Calu3 (cell line): ENCODE measurements around the gene RABGAP1. TPM values are rescaled to one million over a fixed set of nuclear protein-coding genes. Genes with fewer than 3 reads are reported as not detected.
A peak's percentile ranks its signal among the peaks of the same experiment; 100 is the strongest.

ENCODE experiments used
- BruUV-seq: library from RNA; stranded (reverse); fragments of 400-500 nt; replicated peaks from 2 replicates; lab custom pipeline; 2021; lab: Mats Ljungman, UMichigan
- CTCF ChIA-PET: fragments of 300-600 bp; sonication (Branson Sonifier 250); formaldehyde crosslinking; loops from one replicate; lab custom pipeline; 2022; ENCODE audit warnings: antibody characterized with exemption; lab: Charles Lee
- DNase-seq: peaks from one replicate; pipeline ENCODE4 v3.0.0; 2022
- H3K27ac Mint-ChIP-seq: one replicate; pipeline ENCODE4 v1.8.0; 2022; ENCODE audit warnings: mixed read lengths; ENCODE audit not compliant: unreplicated experiment
- H3K27me3 Mint-ChIP-seq: one replicate; pipeline ENCODE4 v1.8.0; 2022; ENCODE audit warnings: mixed read lengths; ENCODE audit not compliant: unreplicated experiment
- H3K36me3 Mint-ChIP-seq: one replicate; pipeline ENCODE4 v1.8.0; 2022; ENCODE audit warnings: mild to moderate bottlenecking, moderate library complexity, mixed read lengths; ENCODE audit not compliant: insufficient read depth, unreplicated experiment
- H3K4me1 Mint-ChIP-seq: one replicate; pipeline ENCODE4 v1.8.0; 2022; ENCODE audit warnings: mild to moderate bottlenecking, low read depth, mixed read lengths; ENCODE audit not compliant: unreplicated experiment
- H3K4me3 Mint-ChIP-seq: one replicate; pipeline ENCODE4 v1.8.0; 2022; ENCODE audit warnings: mild to moderate bottlenecking, low read depth, moderate library complexity, mixed read lengths; ENCODE audit not compliant: unreplicated experiment
- H3K9me3 Mint-ChIP-seq: one replicate; pipeline ENCODE4 v1.8.0; 2022; ENCODE audit warnings: low read depth, mixed read lengths; ENCODE audit not compliant: unreplicated experiment
- intact Hi-C: fragments of 100-400 bp; cut with micrococcal nuclease; formaldehyde crosslinking; loops from one replicate; pipeline ENCODE4 v1.10.0; 2022; ENCODE audit not compliant: unreplicated experiment
- total RNA-seq: library from RNA; stranded (reverse); gene quantifications from 2 replicates; pipeline ENCODE4 v1.2.3, GENCODE V29; 2022
- TF ChIP-seq, protein P1 (sequence below): fragments of 200-600 bp; IDR thresholded peaks from one replicate; pipeline ENCODE4 v1.8.0; 2022; ENCODE audit warnings: antibody characterized with exemption; ENCODE audit not compliant: unreplicated experiment

Gene RABGAP1
- total RNA-seq, 1 experiment from 2014 or later: 57.9 TPM

DNA sequence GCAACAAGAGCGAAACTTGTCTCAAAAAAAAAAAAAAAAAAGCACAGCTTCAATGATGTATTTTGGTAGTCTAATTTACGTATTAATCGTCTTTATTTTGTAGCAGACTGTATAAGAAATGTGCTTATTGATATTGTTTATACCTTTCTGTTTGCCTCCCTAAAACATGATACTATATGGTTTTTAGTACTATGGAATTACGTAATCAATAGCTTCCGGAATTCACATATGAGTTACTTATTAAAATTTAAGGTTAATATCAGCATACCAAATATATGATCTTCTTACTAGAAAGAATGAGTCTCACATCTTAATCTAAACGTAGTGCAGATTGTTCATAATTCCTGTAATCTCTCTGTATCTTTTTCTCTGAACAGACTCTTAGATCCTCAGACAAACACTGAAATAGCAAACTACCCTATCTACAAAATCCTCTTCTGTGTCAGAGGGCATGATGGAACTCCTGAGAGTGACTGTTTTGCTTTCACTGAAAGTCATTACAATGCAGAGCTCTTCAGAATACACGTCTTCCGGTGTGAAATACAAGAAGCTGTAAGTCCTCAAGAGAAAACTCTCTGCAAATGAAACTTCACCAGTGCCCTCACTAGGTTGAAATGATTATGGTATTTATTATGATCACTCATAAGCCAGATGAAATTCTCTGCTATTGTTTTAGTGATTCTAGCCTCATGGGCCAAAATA, 48.3 kb downstream of the RABGAP1 start:
- TF ChIP-seq, protein P1, sequence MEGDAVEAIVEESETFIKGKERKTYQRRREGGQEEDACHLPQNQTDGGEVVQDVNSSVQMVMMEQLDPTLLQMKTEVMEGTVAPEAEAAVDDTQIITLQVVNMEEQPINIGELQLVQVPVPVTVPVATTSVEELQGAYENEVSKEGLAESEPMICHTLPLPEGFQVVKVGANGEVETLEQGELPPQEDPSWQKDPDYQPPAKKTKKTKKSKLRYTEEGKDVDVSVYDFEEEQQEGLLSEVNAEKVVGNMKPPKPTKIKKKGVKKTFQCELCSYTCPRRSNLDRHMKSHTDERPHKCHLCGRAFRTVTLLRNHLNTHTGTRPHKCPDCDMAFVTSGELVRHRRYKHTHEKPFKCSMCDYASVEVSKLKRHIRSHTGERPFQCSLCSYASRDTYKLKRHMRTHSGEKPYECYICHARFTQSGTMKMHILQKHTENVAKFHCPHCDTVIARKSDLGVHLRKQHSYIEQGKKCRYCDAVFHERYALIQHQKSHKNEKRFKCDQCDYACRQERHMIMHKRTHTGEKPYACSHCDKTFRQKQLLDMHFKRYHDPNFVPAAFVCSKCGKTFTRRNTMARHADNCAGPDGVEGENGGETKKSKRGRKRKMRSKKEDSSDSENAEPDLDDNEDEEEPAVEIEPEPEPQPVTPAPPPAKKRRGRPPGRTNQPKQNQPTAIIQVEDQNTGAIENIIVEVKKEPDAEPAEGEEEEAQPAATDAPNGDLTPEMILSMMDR: no peak
- no peak overlapping the region for H3K27ac Mint-ChIP-seq
- H3K9me3 Mint-ChIP-seq: no peaks in the 10 kb centered on the region
- intact Hi-C loops: no loop called here
- no peaks in the 10 kb centered on the region for H3K27me3 Mint-ChIP-seq
- BruUV-seq: no TSS peak
- CTCF ChIA-PET: interaction anchor here (0.8 kb wide), 1 partner anchor 339 kb away, joined by 3 read pairs; no protein-coding TSS in a partner anchor
- no peaks in the 10 kb centered on the region for H3K4me1 Mint-ChIP-seq
- DNase-seq: no peak
- peaks cover 7% of the 10 kb centered on the region for H3K36me3 Mint-ChIP-seq
- no peak overlapping the region for H3K4me3 Mint-ChIP-seq

DNA sequence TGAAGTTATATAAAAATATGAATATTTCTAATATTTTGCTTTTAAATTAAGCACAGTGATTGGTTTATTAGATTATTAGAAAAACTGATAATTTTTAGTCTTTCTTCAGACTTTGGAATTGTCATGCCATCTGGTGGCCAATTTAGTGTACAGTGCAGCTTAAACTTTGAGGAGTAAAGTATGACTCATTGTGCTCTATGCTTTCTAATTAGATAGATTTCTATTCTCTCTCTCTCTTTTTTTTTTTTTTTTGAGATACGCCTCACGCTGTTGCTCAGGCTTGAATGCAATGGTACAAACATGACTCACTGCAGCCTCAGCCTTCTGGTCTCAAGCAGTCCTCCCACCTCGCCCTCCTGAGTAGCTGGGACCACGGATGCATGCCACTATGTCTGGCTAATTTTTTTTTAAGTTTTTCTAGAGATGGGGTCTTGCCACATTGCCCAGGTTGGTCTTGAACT, 50.6 kb downstream of the RABGAP1 start:
- no TSS peak for BruUV-seq
- CTCF ChIA-PET: interaction anchor here (0.6 to 0.7 kb wide), 2 partner anchors 60 to 116 kb away, joined by 3 to 5 read pairs; partner anchors contain the start of gene ZBTB26
- Mint-ChIP-seq H3K4me1 (no peaks in the 10 kb centered on the region), H3K27me3 (no peaks in the 10 kb centered on the region), H3K9me3 (no peaks in the 10 kb centered on the region), H3K4me3 (no peak overlapping the region), H3K27ac (no peak overlapping the region), H3K36me3 (peaks cover 7% of the 10 kb centered on the region)
- DNase-seq: peak; percentile 30
- TF ChIP-seq, protein P1: peak; percentile 28
- intact Hi-C loops: loop anchor here (1.0 to 5.0 kb wide), 2 partner anchors 60 to 79 kb away; partner anchors contain the start of genes ZBTB26 and ZBTB6

DNA sequence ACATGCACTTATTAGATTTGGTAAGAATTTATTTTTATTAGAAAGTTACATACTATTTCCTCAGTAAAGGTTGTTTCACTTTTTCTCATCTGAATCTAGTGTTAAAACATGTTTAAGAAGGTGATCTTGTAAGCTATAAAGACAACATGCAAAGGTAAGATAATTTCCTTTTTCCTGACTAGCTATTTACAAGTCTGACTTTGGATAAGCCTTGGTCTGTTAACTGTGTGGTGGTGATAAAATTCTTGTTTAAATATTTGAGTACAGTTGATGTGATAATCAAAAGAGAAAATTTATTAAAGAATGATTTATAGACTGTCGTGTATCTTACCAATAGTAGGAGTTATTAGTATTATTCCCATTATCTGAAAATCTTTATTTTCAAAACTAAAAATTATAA, 55.8 kb downstream of the RABGAP1 start:
- no peaks in the 10 kb centered on the region for H3K4me1 Mint-ChIP-seq
- BruUV-seq: no TSS peak
- H3K27me3 Mint-ChIP-seq: no peaks in the 10 kb centered on the region
- CTCF ChIA-PET: no interaction called here
- DNase-seq: no peak
- H3K27ac Mint-ChIP-seq: no peak overlapping the region
- H3K9me3 Mint-ChIP-seq: no peaks in the 10 kb centered on the region
- intact Hi-C loops: no loop called here
- no peak overlapping the region for H3K4me3 Mint-ChIP-seq
- TF ChIP-seq, protein P1: no peak
- H3K36me3 Mint-ChIP-seq: peaks cover 30% of the 10 kb centered on the region

DNA sequence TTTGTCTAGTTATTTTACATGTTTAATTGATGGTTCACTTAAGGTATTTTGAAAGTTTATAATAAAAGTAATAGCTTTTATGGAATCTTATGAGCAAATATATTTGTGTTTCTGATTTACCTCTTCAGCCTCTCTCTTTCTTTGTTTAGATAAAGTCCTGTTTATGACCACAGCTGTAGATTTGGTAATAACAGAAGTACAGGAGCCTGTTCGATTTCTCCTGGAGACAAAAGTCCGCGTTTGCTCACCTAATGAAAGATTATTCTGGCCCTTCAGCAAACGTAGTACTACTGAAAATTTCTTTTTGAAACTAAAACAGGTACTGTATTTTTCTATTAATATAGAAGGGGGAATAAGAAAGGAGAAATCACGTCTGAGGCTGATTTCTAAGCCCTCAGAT, 57.6 kb downstream of the RABGAP1 start:
- CTCF ChIA-PET: no interaction called here
- H3K27ac Mint-ChIP-seq: no peak overlapping the region
- no peak overlapping the region for H3K4me3 Mint-ChIP-seq
- TF ChIP-seq, protein P1: no peak
- no peaks in the 10 kb centered on the region for H3K9me3 Mint-ChIP-seq
- intact Hi-C loops: no loop called here
- peaks cover 30% of the 10 kb centered on the region for H3K36me3 Mint-ChIP-seq
- BruUV-seq: no TSS peak
- no peaks in the 10 kb centered on the region for H3K27me3 Mint-ChIP-seq
- no peaks in the 10 kb centered on the region for H3K4me1 Mint-ChIP-seq
- DNase-seq: no peak
